Bone marrow (tissue), 2 donors: ENCODE data around the gene CHAF1B.
"Not testable (repeated sequence)": the region's sequence is repeated elsewhere in the genome, so short reads cannot be mapped to it uniquely, and the experiment has no call there.

Experiments
- DNase-seq, 2 donors: peaks; one replicate each; lab custom pipeline; 2025; lab: John Stamatoyannopoulos, UW

CHAF1B gene

GRCh38 chr21:36385233-36386030 is at the start of gene CHAF1B:
CHAF1B (plus strand) TSS chr21:36385392; CDS start chr21:36386137, 745 bp downstream.
- DNase-seq: peak; percentile 22 to 43

GRCh38 chr21:36337099-36337509 is 48.1 kb upstream of the CHAF1B start:
- no peak for DNase-seq

- no peak for DNase-seq
These were observed 46.2 kb upstream of the CHAF1B start for GRCh38 chr21:36338975-36339374.

- not testable (repeated sequence) for DNase-seq
These were observed 42.6 kb upstream of the CHAF1B start for GRCh38 chr21:36342581-36342980.

- no peak for DNase-seq
These were observed 40.3 kb upstream of the CHAF1B start for GRCh38 chr21:36344931-36345330.

- no peak for DNase-seq
These were observed 37.8 kb upstream of the CHAF1B start for GRCh38 chr21:36347278-36347961.

GRCh38 chr21:36347962-36348328 is 37.2 kb upstream of the CHAF1B start:
- DNase-seq: no peak

GRCh38 chr21:36349315-36349714 is 35.9 kb upstream of the CHAF1B start:
- DNase-seq: no peak

GRCh38 chr21:36350282-36350910 is 34.8 kb upstream of the CHAF1B start:
- no peak for DNase-seq

GRCh38 chr21:36354918-36355680 is 30.1 kb upstream of the CHAF1B start:
- no peak for DNase-seq

- no peak for DNase-seq
These were observed 29.3 kb upstream of the CHAF1B start for GRCh38 chr21:36355868-36356267.

GRCh38 chr21:36359185-36359584 is 26.0 kb upstream of the CHAF1B start:
- DNase-seq: no peak

- DNase-seq: no peak
These were observed 16.0 kb upstream of the CHAF1B start for GRCh38 chr21:36369064-36369685.

- no peak for DNase-seq
These were observed 9.2 kb upstream of the CHAF1B start for GRCh38 chr21:36375994-36376393.

- no peak for DNase-seq
These were observed 7.8 kb upstream of the CHAF1B start for GRCh38 chr21:36377391-36377842.

GRCh38 chr21:36379251-36379650 is 5.9 kb upstream of the CHAF1B start:
- no peak for DNase-seq

- no peak for DNase-seq
These were observed 3.2 kb upstream of the CHAF1B start for GRCh38 chr21:36381841-36382589.

GRCh38 chr21:36382722-36383121 is 2.5 kb upstream of the CHAF1B start:
- not testable (repeated sequence) for DNase-seq

- DNase-seq: no peak
These were observed 333 bp upstream of the CHAF1B start for GRCh38 chr21:36384885-36385232.

- DNase-seq: no peak
These were observed 945 bp downstream of the CHAF1B start for GRCh38 chr21:36386031-36386642.

GRCh38 chr21:36388096-36388495 is 2.9 kb downstream of the CHAF1B start:
- no peak for DNase-seq
